Gastroesophageal sphincter (tissue), 3 donors: ENCODE results near the gene COQ7.

Experiments
- CTCF ChIP-seq, 4 experiments: fragments of 200-600 bp in 2 of 4; fragments of 450-650 bp in 2 of 4; sonication (generic) in 1 of 4; IDR thresholded peaks; one replicate each; pipeline ENCODE4 v1.5.1; 2017 to 2019; ENCODE audit warnings: antibody characterized with exemption in 4 of 4, mild to moderate bottlenecking in 2 of 4, moderate library complexity in 2 of 4
- EP300 ChIP-seq: sonication (generic); formaldehyde crosslinking; IDR thresholded peaks from one replicate; pipeline ENCODE4 v1.6.1; 2017; ENCODE audit warnings: antibody characterized with exemption, mild to moderate bottlenecking
- POLR2A ChIP-seq, 2 donors: fragments of 450-650 bp; IDR thresholded peaks; one replicate each; pipeline ENCODE4 v1.6.1; 2017; ENCODE audit warnings: antibody characterized with exemption in 2 of 2, mild to moderate bottlenecking in 2 of 2, moderate library complexity in 1 of 2
- POLR2AphosphoS5 ChIP-seq: sonication (generic); formaldehyde crosslinking; IDR thresholded peaks from one replicate; pipeline ENCODE4 v1.6.1; 2017; ENCODE audit warnings: antibody characterized with exemption

GRCh38 chr16:19092653-19093410, 25.4 kb downstream of the COQ7 start:
- no peak for TF ChIP-seq CTCF (IDR thresholded peaks at IDR 0.05)
- no peak for TF ChIP-seq EP300
- no peak for TF ChIP-seq POLR2A (IDR thresholded peaks at IDR 0.05)
- no peak for TF ChIP-seq POLR2AphosphoS5
